ENCODE data around the gene CCR7. TPM values are rescaled to one million over a fixed set of nuclear protein-coding genes. Genes with fewer than 3 reads are reported as not detected.
"Not testable (repeated sequence)": the region's sequence is repeated elsewhere in the genome, so short reads cannot be mapped to it uniquely, and the experiment has no call there.

The CCR7 gene
- total RNA-seq, 1 donor from 2014 or later, result 1.1 TPM

DNA sequence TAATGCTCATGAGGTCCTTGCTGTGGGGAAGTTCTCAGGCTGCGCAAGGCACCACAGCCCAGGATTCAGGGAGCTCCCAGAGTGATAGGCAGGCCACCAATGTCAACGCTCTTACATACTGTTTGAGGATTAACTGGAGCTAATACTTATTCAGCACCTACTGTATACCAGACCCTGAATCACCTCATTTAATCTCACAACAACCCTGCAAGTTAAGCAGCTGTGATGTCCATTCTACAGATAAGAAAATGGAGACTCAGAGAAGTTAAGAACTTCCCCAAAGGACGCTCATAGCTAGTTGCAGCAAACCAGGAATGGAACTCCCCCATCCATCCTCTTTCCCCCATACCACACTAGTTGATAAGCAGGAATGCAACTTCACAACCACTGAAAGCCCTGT, 25.5 kb upstream of the CCR7 start:
- no peak for TF ChIP-seq CTCF (IDR thresholded peaks at IDR 0.05)
- no peaks in the 10 kb centered on the region for H3K9me3 ChIP-seq

DNA sequence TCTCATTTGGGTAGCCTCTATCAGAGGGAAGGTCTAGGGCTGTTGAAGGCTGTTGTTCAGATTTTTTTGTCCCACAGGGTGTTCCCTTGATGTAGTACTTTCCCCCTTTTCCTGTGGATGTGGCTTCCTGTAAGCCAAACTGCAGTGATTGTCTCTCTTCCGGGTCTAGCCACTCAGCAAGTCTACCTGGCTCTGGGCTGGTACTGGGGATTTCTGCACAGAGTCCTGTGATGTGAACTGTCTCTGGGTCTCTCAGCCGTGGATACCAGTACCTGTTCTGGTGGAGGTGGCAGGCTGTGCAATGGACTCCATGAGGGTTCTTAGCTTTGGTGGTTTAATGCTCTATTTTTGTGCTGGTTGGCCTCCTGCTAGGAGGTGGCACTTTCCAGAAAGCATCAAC, 23.3 kb upstream of the CCR7 start:
- ATAC-seq (no peak), DNase-seq (no peak)
- intact Hi-C loops (cut with DNase I), result no loop called here
- no peaks in the 10 kb centered on the region for H3K27me3 ChIP-seq
- no peak for TF ChIP-seq CTCF (IDR thresholded peaks at IDR 0.05)
- H3K4me1 ChIP-seq, result no peaks in the 10 kb centered on the region
- H3K9me3 ChIP-seq, result peaks cover 3% of the 10 kb centered on the region
- no peak overlapping the region for H3K4me3 ChIP-seq
- no peak overlapping the region for H3K27ac ChIP-seq
- H3K36me3 ChIP-seq, result no peaks in the 10 kb centered on the region

More for the DNA sequence above, 25.5 kb upstream of the CCR7 start:
- Histone ChIP-seq H3K27me3 (no peaks in the 10 kb centered on the region), H3K4me1 (no peaks in the 10 kb centered on the region), H3K4me3 (no peak overlapping the region), H3K27ac (no peak overlapping the region), H3K36me3 (no peaks in the 10 kb centered on the region)
- ATAC-seq, result no peak
- no peak for DNase-seq
- intact Hi-C loops (cut with DNase I), result no loop called here

DNA sequence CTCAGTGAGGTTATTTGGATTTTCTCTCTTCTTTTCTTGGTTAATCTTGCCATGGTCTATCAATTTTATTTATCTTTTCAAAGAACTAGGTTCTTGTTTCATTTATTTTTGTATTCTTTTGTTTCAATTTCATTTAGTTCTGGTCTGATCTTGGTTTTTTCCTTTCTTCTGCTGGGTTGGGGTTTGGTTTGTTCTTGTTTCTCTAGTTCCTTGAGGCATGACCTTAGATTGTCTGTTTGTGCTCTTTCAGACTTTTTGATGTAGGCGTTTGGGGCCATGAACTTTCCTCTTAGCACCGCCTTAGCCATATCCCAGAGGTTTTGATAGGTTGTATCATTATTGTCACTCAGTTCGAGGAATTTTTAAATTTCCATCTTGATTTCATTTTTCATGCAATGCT, 21.0 kb upstream of the CCR7 start:
- H3K9me3 ChIP-seq; H3K4me1 ChIP-seq; DNase-seq; H3K27me3 ChIP-seq; ATAC-seq; H3K27ac ChIP-seq; H3K36me3 ChIP-seq; intact Hi-C loops (cut with DNase I); H3K4me3 ChIP-seq: not testable (repeated sequence)

- H3K36me3 ChIP-seq; ATAC-seq; intact Hi-C loops (cut with DNase I): not testable (repeated sequence)
These were observed 19.7 kb upstream of the CCR7 start for GRCh38 chr17:40584950-40585349.

GRCh38 chr17:40582328-40582901, 17.1 kb upstream of the CCR7 start:
- intact Hi-C loops (cut with DNase I), result no loop called here
- DNase-seq, result peak; percentile 73

More at GRCh38 chr17:40584950-40585349, 19.7 kb upstream of the CCR7 start:
- not testable (repeated sequence) for DNase-seq, H3K4me3 ChIP-seq, H3K9me3 ChIP-seq, H3K27me3 ChIP-seq, H3K27ac ChIP-seq, H3K4me1 ChIP-seq

DNA sequence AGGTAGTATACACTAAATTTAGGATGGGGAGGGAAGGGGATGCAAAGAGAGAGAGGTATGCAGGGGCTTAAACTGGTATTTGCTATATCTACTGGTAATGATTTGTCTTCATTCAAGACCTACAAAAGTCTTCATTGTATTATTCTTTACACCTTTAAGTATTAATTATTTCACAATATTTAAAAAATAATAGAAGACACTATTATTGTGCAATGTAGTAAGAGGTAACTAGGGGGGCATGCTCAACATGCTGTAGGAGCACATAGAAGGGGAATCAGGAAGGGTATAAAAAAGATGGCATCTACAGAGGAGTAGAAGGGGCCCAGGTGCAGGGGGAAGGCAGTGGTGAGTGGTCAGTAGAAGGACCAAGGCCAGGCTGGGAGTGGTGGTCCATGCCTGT, 14.9 kb upstream of the CCR7 start:
- H3K9me3 ChIP-seq, result peaks cover 3% of the 10 kb centered on the region
- no peak overlapping the region for H3K27ac ChIP-seq
- ATAC-seq, result no peak
- H3K4me3 ChIP-seq, result no peak overlapping the region
- H3K36me3 ChIP-seq, result no peaks in the 10 kb centered on the region
- DNase-seq, result no peak
- intact Hi-C loops (cut with DNase I), result no loop called here
- H3K4me1 ChIP-seq, result peaks cover 5% of the 10 kb centered on the region
- TF ChIP-seq CTCF (IDR thresholded peaks at IDR 0.05), result no peak
- no peaks in the 10 kb centered on the region for H3K27me3 ChIP-seq

More at GRCh38 chr17:40582328-40582901, 17.1 kb upstream of the CCR7 start:
- TF ChIP-seq CTCF (IDR thresholded peaks at IDR 0.05), result no peak
- Histone ChIP-seq H3K27ac (peak overlapping the region; percentile 66), H3K4me1 (peaks cover 5% of the 10 kb centered on the region), H3K9me3 (peaks cover 3% of the 10 kb centered on the region), H3K27me3 (no peaks in the 10 kb centered on the region), H3K4me3 (no peak overlapping the region), H3K36me3 (no peaks in the 10 kb centered on the region)
- ATAC-seq, result peak; percentile 80

- TF ChIP-seq CTCF (IDR thresholded peaks at IDR 0.05), result no peak
- H3K27ac ChIP-seq, result no peak overlapping the region
- DNase-seq, result no peak
- H3K9me3 ChIP-seq, result no peaks in the 10 kb centered on the region
- H3K36me3 ChIP-seq, result no peaks in the 10 kb centered on the region
- H3K4me1 ChIP-seq, result peaks cover 5% of the 10 kb centered on the region
- no peaks in the 10 kb centered on the region for H3K27me3 ChIP-seq
- intact Hi-C loops (cut with DNase I), result no loop called here
- no peak overlapping the region for H3K4me3 ChIP-seq
- no peak for ATAC-seq
These were observed 14.2 kb upstream of the CCR7 start for GRCh38 chr17:40579471-40579870.

Measured in upper lobe of right lung (tissue), 1 donor.